AG08396 (cell line): ENCODE results near the gene LMF2.
A peak's percentile ranks its signal among the peaks of the same experiment; 100 is the strongest.

Experiments
- DNase-seq: peaks from one replicate; pipeline ENCODE4 v3.0.0; 2012; ENCODE audit warnings: low spot score, mixed read lengths

Gene LMF2

GRCh38 chr22:50504369-50505211, 2.9 kb downstream of the LMF2 start:
- no peak for DNase-seq

GRCh38 chr22:50503475-50504145, 3.9 kb downstream of the LMF2 start:
- no peak for DNase-seq

- DNase-seq: no peak
Measured at GRCh38 chr22:50502628-50503474, 4.7 kb downstream of the LMF2 start.

DNA sequence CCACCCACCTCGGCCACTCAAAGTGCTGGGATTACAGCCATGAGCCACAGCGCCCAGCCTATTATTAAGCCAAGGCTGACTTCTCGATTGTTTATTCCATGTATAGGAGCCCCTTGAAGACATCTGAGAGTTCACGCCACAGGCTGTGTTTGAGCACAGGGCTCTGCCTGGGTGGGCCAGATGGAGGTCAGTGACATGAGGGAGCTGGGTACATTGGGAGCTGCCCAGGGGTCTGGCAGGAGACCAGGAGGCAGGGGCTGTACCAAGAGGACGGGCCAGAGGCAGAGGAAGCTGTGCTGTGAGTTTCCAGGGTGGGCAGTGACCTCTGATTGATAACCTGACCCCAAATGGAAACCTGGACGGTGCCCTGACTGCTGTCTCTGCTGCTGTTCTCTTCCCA, 5.4 kb downstream of the LMF2 start:
- no peak for DNase-seq

- DNase-seq: no peak
Measured at GRCh38 chr22:50500452-50500851, 7.0 kb downstream of the LMF2 start.

GRCh38 chr22:50498322-50498890, 9.1 kb downstream of the LMF2 start:
- peak; percentile 74 for DNase-seq

DNA sequence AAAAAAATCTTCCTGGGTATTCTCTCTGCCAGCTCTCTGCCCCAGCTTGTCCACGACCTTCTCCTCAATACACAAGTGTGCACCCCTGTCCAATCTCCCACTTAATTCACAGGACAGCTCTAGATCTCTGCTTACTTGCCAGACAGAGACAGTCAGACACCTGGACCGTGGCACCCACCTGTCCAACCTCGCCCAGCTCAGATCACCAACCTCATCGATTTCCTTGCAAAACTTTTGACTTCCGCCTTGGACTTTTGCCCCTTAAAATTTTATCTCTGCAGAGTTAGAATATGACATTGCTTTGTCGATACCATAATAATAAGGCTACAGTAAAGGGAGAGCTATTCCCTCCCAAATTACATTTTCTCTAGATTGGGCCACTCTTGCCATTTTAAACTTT, 10.4 kb downstream of the LMF2 start:
- DNase-seq: no peak

- DNase-seq: no peak
Measured at GRCh38 chr22:50490531-50491308, 16.8 kb downstream of the LMF2 start.

DNA sequence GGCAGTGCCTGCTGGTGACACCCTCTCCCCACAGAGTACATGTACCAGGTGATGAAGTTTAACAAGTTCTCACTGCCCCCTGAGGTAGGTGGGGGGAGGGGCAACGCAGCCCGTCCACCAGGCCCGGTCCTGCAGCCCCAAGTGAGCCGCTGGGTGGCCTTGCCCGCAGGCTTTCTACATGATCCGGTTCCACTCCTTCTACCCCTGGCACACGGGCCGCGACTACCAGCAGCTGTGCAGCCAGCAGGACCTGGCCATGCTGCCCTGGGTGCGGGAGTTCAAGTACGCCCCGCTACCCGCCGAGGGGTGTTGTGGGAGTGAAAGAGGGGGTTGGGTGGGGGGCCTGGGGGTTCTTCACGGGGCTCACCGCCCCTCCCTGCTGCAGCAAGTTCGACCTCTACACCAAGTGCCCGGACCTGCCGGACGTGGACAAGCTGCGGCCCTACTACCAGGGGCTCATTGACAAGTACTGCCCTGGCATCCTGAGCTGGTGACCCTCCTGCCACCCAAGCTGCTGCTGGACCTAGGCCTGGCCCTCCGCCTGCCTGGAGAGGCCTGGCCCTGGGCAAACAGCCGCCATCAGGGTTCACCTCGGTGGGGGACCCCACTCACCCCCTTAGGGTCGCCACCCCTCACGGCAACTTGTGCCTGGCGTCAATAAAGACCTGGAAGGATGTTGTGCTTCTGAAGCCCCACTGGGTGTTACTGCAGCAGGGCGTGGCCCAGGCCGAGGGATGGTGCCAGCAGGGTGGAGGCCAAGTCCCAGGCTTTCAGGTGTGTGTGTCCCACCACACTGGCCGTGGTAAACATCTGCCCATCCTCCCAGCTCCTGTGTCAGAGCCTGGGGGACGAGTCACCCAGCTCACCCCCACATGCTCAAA, 17.9 kb downstream of the LMF2 start:
- DNase-seq: no peak

DNA sequence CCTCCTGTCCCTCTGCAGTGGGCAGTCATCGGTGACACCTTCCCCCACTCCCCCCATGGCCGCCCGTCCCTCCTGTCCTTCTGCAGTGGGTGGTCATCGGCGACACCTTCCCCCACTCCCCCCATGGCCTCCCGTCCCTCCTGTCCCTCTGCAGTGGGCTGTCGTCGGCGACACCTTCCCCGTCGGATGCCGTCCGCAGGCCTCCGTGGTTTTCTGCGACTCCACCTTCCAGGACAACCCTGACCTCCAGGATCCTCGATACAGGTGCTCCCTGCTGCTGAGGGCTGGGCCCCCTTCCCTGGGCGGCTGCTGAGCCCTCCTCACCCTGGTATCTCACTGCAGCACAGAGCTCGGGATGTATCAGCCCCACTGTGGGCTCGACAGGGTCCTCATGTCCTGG, 18.6 kb downstream of the LMF2 start:
- DNase-seq: no peak

DNA sequence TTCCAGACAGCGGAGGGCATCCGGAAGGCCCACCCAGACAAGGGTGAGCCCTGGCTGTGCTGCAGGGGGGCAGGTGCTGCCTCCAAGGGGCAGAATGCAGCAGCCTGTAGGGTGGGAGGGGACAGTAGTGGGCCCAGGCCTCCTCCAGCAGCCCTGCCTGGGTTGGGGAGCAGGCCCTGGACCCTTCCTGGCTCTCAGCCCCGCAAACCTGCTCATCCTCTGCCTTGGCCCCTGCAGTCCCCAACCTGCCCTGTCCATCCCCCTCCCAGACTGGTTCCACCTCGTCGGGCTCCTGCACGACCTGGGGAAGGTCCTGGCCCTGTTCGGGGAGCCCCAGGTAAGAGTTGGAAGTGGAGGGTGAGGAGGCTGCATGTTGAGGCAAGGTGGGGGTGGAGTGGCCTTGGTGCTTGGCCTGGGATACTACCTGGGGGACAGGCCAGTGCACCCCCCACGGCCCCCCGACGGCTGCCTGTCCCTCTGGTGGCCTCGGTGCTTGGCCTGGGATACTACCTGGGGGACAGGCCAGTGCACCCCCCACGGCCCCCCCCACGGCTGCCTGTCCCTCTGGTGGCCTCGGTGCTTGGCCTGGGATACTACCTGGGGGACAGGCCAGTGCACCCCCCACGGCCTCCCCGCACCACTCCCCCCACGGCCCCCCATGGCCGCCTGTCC, 19.4 kb downstream of the LMF2 start:
- no peak for DNase-seq

GRCh38 chr22:50487290-50488005, 20.1 kb downstream of the LMF2 start:
- DNase-seq: no peak

GRCh38 chr22:50486561-50487289, 20.8 kb downstream of the LMF2 start, which contains the start of gene MIOX:
TSS of gene MIOX (plus strand) at chr22:50486859. CDS start at chr22:50486898, 39 bp downstream.
- no peak for DNase-seq

GRCh38 chr22:50485221-50486131, 22.0 kb downstream of the LMF2 start:
- DNase-seq: no peak

- no peak for DNase-seq
Measured at GRCh38 chr22:50483977-50484853, 23.3 kb downstream of the LMF2 start.

DNA sequence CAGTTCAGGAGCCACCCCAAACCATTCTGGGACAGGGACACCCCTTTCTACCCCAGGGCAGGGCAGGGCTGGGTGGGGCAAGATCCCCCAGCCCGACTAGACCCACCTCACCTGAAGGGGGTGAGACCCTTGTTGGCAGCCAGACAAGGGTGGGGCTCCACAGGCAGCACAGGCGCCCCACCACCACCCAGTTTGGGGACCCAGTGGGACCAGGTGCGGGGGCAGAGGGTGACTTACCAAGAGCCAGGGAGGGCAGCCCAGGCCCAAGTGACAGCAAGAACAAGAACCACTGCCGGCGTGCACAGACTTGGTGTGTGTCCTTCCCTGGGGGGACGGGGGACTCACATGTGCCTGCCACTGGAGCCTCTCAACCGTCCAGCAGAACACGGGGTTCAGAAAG, 23.9 kb downstream of the LMF2 start:
- no peak for DNase-seq
